Measurements from ENCODE around the gene KCNQ1. TPM values are rescaled to one million over a fixed set of nuclear protein-coding genes. Genes with fewer than 3 reads are reported as not detected.

Gene KCNQ1
- total RNA-seq, 1 experiment from 2014 or later: 2.3 TPM

DNA sequence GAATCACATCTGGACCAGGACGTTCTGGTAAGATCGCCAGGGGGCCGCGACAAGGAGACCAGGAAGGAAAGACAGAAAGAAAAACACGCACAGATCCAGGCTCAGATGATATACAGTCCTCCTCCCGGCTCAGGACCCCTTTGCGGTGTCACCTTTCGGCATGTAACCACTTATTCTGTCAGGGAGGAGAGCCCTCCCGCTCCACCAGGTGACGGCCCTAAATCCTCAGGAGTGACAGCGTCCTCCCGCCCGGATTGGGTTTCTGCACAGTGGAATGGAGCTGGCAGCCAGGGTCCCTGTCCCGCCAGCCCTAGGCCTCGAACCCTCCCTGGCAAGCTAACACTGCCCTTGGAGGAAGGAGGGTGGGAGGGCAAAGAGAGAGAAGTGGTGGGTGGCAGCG is 279.3 kb downstream of the KCNQ1 start:
- H3K23ac ChIP-seq (ENCODE audit: insufficient read length, low read depth, low read length): no peak overlapping the region
- no peak overlapping the region for H3K4me2 ChIP-seq (ENCODE audit: insufficient read depth, insufficient read length, low read length)
- Mint-ChIP-seq H3K4me1 (peaks cover 35% of the 10 kb centered on the region in 2 experiments), H3K36me3 (ENCODE audit: insufficient read depth in 1 of 3, low read depth in 3 of 3) (no peaks in the 10 kb centered on the region), H3K4me3 (no peak overlapping the region), H3K27ac (no peak overlapping the region), H3K9me3 (no peaks in the 10 kb centered on the region; a peak in 1 of 5 replicates), H3K27me3 (ENCODE audit: low read depth) (peaks cover 100% of the 10 kb centered on the region)
- H3K18ac ChIP-seq (ENCODE audit: insufficient read length, low read depth, low read length): no peak overlapping the region
- no peaks in the 10 kb centered on the region; the same call in 1 of the 2 replicates for H3K4me1 ChIP-seq (ENCODE audit: insufficient read depth, low read length)
- WGBS (ENCODE audit: extremely low coverage, insufficient read length, low lambda C conversion rate): no CpG with 5 or more reads among the region's 16 CpGs
- no peak overlapping the region for H2BK5ac ChIP-seq (ENCODE audit: insufficient read length, low read length)
- no peak overlapping the region for H2AFZ ChIP-seq (ENCODE audit: low read length)
- no peak overlapping the region for H4K5ac ChIP-seq (ENCODE audit: insufficient read length, low read depth, low read length)
- TF ChIP-seq CTCF (conservative IDR thresholded peaks at IDR 0.05): no peak
- no peak overlapping the region for H2BK15ac ChIP-seq (ENCODE audit: low read depth, low read length)
- no peak overlapping the region for H3K56ac ChIP-seq (ENCODE audit: insufficient read length, low read depth, low read length)
- no peak overlapping the region for H3K27ac ChIP-seq (ENCODE audit: insufficient read length, low read depth, low read length)
- no peaks in the 10 kb centered on the region for H3K23me2 ChIP-seq (ENCODE audit: insufficient read length, low read depth, low read length, poor library complexity, severe bottlenecking)
- H3K27me3 ChIP-seq (ENCODE audit: insufficient read depth, low read length): peaks cover 7% of the 10 kb centered on the region; the same call in 1 of the 2 replicates
- no peaks in the 10 kb centered on the region for H3K79me1 ChIP-seq (ENCODE audit: insufficient read depth, low read depth, low read length, poor library complexity, severe bottlenecking)
- H3K9me3 ChIP-seq (ENCODE audit: control insufficient read depth, low read depth, low read length): no peaks in the 10 kb centered on the region
- no peaks in the 10 kb centered on the region for H4K20me1 ChIP-seq (ENCODE audit: control insufficient read depth, insufficient read depth, insufficient read length)
- DNase-seq: no peak
- H3K79me2 ChIP-seq (ENCODE audit: insufficient read depth, low read length): no peaks in the 10 kb centered on the region
- no peak overlapping the region for H2BK12ac ChIP-seq (ENCODE audit: insufficient read length, low read depth, low read length)
- no peak overlapping the region for H2AK5ac ChIP-seq (ENCODE audit: insufficient read length, low read length)
- H4K8ac ChIP-seq (replicated peaks; ENCODE audit: insufficient read length, low read depth, low read length): no peak overlapping the region
- H3T11ph ChIP-seq (ENCODE audit: low read length): no peak overlapping the region
- no peak overlapping the region for H3K9ac ChIP-seq (ENCODE audit: extremely low read depth, insufficient read length, low read length)
- H2BK120ac ChIP-seq (ENCODE audit: low read depth, low read length, poor library complexity, severe bottlenecking): no peak overlapping the region
- no peak overlapping the region for H4K91ac ChIP-seq (ENCODE audit: insufficient read length, low read depth, low read length)
- H3K4ac ChIP-seq (ENCODE audit: low read depth, low read length): no peak overlapping the region
- H2BK20ac ChIP-seq (ENCODE audit: low read depth, low read length, poor library complexity, severe bottlenecking): no peak overlapping the region
- H3K14ac ChIP-seq (ENCODE audit: insufficient read depth, low read length): no peak overlapping the region

Data from H9 (cell line).